IPS-18a (cell line): ENCODE data around the gene DPP3.
A peak's percentile ranks its signal among the peaks of the same experiment; 100 is the strongest.

Experiments
- H3K27ac ChIP-seq: one replicate; pipeline ENCODE4 v1.5.1; 2013; ENCODE audit warnings: low read length
- H3K27me3 ChIP-seq: one replicate; pipeline ENCODE4 v1.6.1; 2013; ENCODE audit warnings: mild to moderate bottlenecking, low read length; ENCODE audit not compliant: control insufficient read depth, insufficient read depth
- H3K36me3 ChIP-seq: one replicate; pipeline ENCODE4 v1.6.1; 2013; ENCODE audit warnings: low read depth, low read length; ENCODE audit not compliant: control insufficient read depth
- H3K4me1 ChIP-seq: one replicate; pipeline ENCODE4 v1.6.1; 2013; ENCODE audit warnings: low read depth, low read length; ENCODE audit not compliant: control insufficient read depth
- H3K4me3 ChIP-seq: one replicate; pipeline ENCODE4 v1.5.1; 2013; ENCODE audit warnings: low read length
- H3K9ac ChIP-seq: one replicate; pipeline ENCODE4 v1.6.1; 2013; ENCODE audit warnings: mild to moderate bottlenecking, low read length, moderate library complexity
- H3K9me3 ChIP-seq: one replicate; pipeline ENCODE4 v1.6.1; 2013; ENCODE audit warnings: low read depth, low read length; ENCODE audit not compliant: control insufficient read depth

Gene DPP3

GRCh38 chr11:66492161-66492865 lies 12.1 kb downstream of the DPP3 start:
- Histone ChIP-seq H3K9ac (no peak overlapping the region), H3K27ac (no peak overlapping the region), H3K9me3 (no peaks in the 10 kb centered on the region), H3K36me3 (peaks cover 49% of the 10 kb centered on the region), H3K27me3 (no peaks in the 10 kb centered on the region), H3K4me3 (no peak overlapping the region), H3K4me1 (peaks cover 5% of the 10 kb centered on the region)

GRCh38 chr11:66493130-66493529 lies 12.9 kb downstream of the DPP3 start:
- peaks cover 5% of the 10 kb centered on the region for H3K4me1 ChIP-seq
- H3K4me3 ChIP-seq = no peak overlapping the region
- H3K27me3 ChIP-seq = no peaks in the 10 kb centered on the region
- H3K9me3 ChIP-seq = no peaks in the 10 kb centered on the region
- no peak overlapping the region for H3K9ac ChIP-seq
- peaks cover 44% of the 10 kb centered on the region for H3K36me3 ChIP-seq
- no peak overlapping the region for H3K27ac ChIP-seq

- Histone ChIP-seq H3K9me3 (no peaks in the 10 kb centered on the region), H3K36me3 (peaks cover 43% of the 10 kb centered on the region), H3K4me1 (peaks cover 5% of the 10 kb centered on the region), H3K9ac (no peak overlapping the region), H3K4me3 (no peak overlapping the region), H3K27ac (no peak overlapping the region), H3K27me3 (no peaks in the 10 kb centered on the region)
Observed at GRCh38 chr11:66494458-66494857, 14.2 kb downstream of the DPP3 start.

GRCh38 chr11:66494935-66495334 lies 14.7 kb downstream of the DPP3 start:
- Histone ChIP-seq H3K27ac (no peak overlapping the region), H3K9ac (no peak overlapping the region), H3K9me3 (no peaks in the 10 kb centered on the region), H3K4me1 (peaks cover 5% of the 10 kb centered on the region), H3K36me3 (peaks cover 43% of the 10 kb centered on the region), H3K4me3 (no peak overlapping the region), H3K27me3 (no peaks in the 10 kb centered on the region)

GRCh38 chr11:66495401-66495854 lies 15.2 kb downstream of the DPP3 start:
- H3K27me3 ChIP-seq = no peaks in the 10 kb centered on the region
- H3K4me1 ChIP-seq = peaks cover 5% of the 10 kb centered on the region
- no peak overlapping the region for H3K9ac ChIP-seq
- H3K27ac ChIP-seq = no peak overlapping the region
- no peak overlapping the region for H3K4me3 ChIP-seq
- H3K36me3 ChIP-seq = peaks cover 46% of the 10 kb centered on the region
- H3K9me3 ChIP-seq = no peaks in the 10 kb centered on the region

- H3K9me3 ChIP-seq = no peaks in the 10 kb centered on the region
- H3K27ac ChIP-seq = no peak overlapping the region
- H3K4me3 ChIP-seq = no peak overlapping the region
- no peaks in the 10 kb centered on the region for H3K27me3 ChIP-seq
- no peak overlapping the region for H3K9ac ChIP-seq
- peaks cover 43% of the 10 kb centered on the region for H3K36me3 ChIP-seq
- H3K4me1 ChIP-seq = no peaks in the 10 kb centered on the region
Observed at GRCh38 chr11:66497206-66497605, 17.0 kb downstream of the DPP3 start.

- H3K9ac ChIP-seq = no peak overlapping the region
- no peaks in the 10 kb centered on the region for H3K4me1 ChIP-seq
- no peak overlapping the region for H3K27ac ChIP-seq
- H3K27me3 ChIP-seq = no peaks in the 10 kb centered on the region
- no peaks in the 10 kb centered on the region for H3K9me3 ChIP-seq
- peaks cover 31% of the 10 kb centered on the region for H3K36me3 ChIP-seq
- no peak overlapping the region for H3K4me3 ChIP-seq
Observed at GRCh38 chr11:66498506-66498905, 18.3 kb downstream of the DPP3 start.

- Histone ChIP-seq H3K27me3 (no peaks in the 10 kb centered on the region), H3K4me1 (no peaks in the 10 kb centered on the region), H3K9me3 (no peaks in the 10 kb centered on the region), H3K4me3 (no peak overlapping the region), H3K36me3 (peaks cover 21% of the 10 kb centered on the region), H3K9ac (no peak overlapping the region), H3K27ac (no peak overlapping the region)
Observed at GRCh38 chr11:66505276-66505816, 25.1 kb downstream of the DPP3 start.

- Histone ChIP-seq H3K27me3 (no peaks in the 10 kb centered on the region), H3K27ac (no peak overlapping the region), H3K4me1 (peaks cover 4% of the 10 kb centered on the region), H3K36me3 (peaks cover 19% of the 10 kb centered on the region), H3K4me3 (no peak overlapping the region), H3K9ac (no peak overlapping the region), H3K9me3 (no peaks in the 10 kb centered on the region)
Observed at GRCh38 chr11:66509131-66509561, 28.9 kb downstream of the DPP3 start.

GRCh38 chr11:66510271-66510989 lies 30.2 kb downstream of the DPP3 start, which contains the start of gene BBS1:
TSS of gene BBS1 (plus strand) at chr11:66510635. CDS start at chr11:66510660, 25 bp downstream.
- H3K36me3 ChIP-seq = peaks cover 6% of the 10 kb centered on the region
- H3K9ac ChIP-seq = peak within 1 kb of the TSS; percentile 51
- H3K27ac ChIP-seq = no peak within 1 kb of the TSS
- H3K9me3 ChIP-seq = no peaks in the 10 kb centered on the region
- H3K4me1 ChIP-seq = peaks cover 4% of the 10 kb centered on the region
- H3K4me3 ChIP-seq = peak within 1 kb of the TSS; percentile 85
- H3K27me3 ChIP-seq = no peaks in the 10 kb centered on the region

- Histone ChIP-seq H3K9ac (peak overlapping the region; percentile 51), H3K27me3 (no peaks in the 10 kb centered on the region), H3K36me3 (peaks cover 6% of the 10 kb centered on the region), H3K9me3 (no peaks in the 10 kb centered on the region), H3K27ac (no peak overlapping the region), H3K4me3 (peak overlapping the region; percentile 85), H3K4me1 (peaks cover 4% of the 10 kb centered on the region)
Observed at GRCh38 chr11:66510990-66511339, 30.7 kb downstream of the DPP3 start.
